NCI-H2227 treated with DMSO at 0.1 percent for 48 hours (cell line): ENCODE measurements around the gene BCAS1.
A peak's percentile ranks its signal among the peaks of the same experiment; 100 is the strongest.

ENCODE experiments used
- DNase-seq: peaks from one replicate; lab custom pipeline; 2025; lab: John Stamatoyannopoulos, UW

The BCAS1 gene

DNA sequence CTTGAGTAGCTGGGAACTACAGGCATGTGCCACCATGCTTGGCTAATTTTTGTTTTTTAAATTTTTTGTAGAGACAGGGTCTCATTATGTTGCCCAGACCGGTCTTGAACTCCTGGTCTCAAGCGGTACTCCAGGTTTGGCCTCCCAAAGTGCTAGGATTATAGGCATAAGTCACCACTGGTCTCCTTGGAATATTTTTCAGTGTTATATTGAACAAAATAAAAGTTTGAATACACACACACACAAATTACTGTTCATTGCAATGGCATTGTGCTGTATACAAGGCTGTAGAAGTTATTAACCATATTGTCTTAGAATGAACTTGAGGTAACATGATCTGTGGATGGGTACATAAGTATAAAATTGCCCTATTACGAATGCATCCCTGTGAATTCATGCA lies 166.1 kb downstream of the BCAS1 start:
- no peak for DNase-seq

DNA sequence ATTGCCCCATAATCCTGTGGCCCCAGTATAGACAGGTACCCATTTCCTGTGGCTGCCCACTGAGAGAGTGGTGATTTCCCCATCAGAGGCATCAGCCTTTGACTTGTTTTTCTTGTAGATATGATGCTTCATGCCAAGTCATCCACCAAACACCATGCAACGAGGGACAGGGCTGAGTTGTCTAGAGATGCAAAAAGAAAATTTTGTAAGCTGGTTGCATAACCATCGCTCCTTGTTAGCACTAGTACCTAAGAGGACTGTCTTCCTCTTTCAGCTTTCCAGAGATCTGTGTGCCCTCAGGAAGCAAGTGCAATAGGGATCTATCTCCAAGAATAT lies 166.8 kb downstream of the BCAS1 start:
- DNase-seq: no peak

DNA sequence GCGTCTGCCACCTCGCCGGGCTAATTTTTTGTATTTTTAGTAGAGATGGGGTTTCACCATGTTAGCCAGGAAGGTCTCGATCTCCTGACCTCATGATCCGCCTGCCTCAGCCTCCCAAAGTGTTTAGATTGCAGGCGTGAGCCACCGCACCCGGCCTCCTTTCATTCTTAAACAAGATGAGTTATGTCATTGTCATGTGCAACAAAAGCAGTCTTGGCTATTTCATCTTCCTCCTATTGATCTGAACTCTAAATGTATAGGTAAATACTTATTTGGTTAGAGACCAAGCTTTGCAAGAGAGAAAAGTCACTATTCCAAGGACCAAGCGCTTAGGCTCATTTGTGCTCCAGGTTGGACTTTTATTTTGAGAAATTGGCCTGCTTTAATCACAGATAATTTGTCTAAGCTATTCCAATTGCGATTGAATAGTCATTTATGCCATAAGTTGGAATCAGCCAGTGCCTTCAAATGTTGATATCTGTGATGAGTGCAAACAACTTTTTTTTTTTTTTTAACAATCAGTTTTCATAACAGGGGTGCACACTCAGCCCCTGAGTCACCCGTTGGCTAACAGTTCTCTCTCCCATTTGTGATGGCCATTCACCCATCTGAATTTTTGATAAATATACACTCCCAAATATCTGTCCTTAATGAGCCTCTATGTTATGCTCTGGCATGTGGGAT lies 167.3 kb downstream of the BCAS1 start:
- DNase-seq: no peak

DNA sequence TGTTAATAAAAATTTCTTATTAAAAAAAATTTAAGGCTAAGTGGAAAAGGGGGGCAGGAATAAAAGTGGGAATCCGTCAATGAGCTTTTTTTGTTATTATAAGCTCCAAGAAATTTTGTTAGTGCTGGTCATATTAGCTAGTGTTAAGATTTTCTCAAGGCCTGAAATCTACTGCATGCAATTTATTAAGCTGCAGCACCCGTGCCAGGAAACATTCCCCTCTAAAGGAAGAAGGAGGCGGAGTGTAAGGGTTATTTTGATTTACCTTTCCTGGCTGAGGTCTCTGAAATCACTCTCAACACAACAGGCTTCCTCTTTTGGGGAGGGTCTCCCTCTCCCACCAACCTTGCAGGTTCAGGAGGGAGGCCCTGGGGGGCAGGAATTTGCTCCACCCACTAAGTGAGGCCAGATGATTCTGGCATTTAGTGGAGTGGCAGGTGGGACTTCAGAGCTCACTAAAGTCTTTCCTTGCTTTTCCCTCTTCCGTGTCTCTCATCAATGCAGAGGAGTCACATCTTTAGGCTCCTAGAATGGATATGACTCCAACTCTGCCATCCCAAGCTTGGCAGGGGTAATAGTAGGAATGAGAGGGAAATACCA lies 168.8 kb downstream of the BCAS1 start:
- no peak for DNase-seq

DNA sequence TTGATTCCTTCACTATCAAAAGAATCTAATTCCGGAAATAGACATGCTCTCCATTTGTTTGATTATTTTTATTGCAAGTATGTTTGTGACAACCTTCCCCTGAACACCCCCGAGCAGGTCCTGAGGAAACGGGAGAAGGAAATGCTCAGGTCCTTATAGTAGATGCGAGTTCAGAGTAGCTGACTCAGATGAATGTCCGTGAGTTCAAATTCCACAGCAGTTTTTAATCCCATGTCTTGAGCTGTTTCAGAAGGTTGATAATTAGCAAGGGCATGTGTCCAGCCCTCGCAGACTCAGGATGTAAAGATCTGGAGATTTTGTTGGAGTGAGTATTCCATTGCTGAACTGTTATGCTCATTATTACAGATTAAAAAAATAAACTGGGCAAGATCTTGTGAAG lies 169.3 kb downstream of the BCAS1 start:
- DNase-seq: no peak

DNA sequence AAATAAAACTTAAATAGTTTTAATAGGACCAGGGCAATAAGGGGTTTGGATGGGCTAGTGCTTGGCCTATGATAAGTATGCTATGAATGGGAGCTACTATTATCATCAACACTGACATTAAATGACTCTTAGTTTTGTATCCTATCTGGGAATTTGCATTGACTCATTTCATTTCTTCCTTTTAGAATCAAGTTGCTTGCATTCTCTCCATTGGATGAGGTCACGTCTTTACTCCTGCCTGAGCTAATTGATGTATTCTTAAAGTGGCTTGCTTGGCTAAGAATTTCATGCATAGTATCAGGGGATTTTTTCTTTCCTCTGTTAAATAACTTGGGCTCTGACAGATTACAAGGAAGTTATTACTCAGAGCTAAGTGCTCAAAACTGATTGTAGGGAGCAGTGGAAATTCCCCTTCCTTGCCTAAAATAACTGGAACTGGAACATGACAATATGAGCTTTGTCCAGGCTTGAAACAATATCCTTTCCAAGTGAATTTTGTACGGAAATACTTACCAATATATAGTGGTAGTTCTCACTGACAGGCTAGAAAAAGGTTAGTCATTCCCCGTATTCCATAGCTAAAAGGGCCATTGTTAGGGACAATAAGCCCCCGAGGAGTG lies 169.9 kb downstream of the BCAS1 start:
- DNase-seq: no peak

DNA sequence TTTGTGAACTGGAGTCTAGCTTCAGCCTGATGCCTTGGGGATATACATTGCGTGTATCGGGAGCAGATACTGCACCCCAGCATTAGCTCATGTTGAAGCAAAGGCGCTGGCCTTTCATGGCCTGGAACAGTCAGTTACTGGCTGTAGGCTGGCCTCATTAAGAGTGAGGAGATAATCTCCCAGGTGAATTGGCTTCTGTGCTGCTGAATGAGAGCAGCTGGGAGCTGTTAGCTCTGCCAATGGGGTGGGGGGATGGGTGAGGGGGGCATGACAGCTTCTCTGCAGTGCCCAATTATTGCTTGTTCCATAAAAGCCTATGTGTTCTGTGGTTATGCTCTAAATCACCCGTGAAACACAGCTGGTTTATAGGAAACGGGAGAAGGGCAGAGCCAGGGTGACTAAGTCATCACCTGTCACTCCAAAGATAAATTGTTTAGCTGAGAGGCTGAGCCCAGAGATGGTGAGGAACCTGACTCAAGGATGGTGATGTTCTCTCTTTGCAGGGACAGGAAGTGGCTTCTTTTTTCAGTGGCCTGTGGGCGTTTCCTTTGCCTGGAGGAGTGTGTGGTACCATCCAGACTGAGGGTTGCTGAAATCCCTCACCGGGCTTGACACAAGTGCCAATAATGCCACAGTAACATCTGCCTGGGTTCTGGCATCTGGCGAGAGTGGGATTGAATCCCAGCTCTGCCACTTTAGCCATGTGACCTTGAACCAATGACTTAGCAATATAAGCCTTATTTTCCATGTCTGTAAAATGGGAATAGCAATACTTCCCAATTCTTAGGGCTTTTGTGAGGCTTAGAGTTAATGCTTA lies 170.8 kb downstream of the BCAS1 start:
- peak; percentile 58 for DNase-seq

DNA sequence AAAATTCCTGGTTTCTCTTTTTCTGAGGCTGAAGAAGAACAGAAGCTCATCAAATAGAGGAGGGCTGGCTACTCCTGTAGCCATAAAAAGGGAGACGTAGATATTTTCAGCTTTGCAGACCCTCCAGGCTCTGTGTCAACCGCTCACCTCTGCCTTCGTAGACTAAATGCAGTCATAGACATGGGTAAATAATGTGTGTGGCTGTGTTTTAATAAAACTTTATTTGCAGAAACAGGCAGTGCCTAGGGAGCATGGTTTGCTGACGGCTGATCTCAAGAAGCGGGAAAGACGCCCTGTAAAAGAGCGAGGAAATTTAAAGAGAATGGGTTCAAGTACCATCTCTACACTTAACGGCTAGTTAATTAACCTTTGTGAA lies 171.8 kb downstream of the BCAS1 start:
- no peak for DNase-seq

DNA sequence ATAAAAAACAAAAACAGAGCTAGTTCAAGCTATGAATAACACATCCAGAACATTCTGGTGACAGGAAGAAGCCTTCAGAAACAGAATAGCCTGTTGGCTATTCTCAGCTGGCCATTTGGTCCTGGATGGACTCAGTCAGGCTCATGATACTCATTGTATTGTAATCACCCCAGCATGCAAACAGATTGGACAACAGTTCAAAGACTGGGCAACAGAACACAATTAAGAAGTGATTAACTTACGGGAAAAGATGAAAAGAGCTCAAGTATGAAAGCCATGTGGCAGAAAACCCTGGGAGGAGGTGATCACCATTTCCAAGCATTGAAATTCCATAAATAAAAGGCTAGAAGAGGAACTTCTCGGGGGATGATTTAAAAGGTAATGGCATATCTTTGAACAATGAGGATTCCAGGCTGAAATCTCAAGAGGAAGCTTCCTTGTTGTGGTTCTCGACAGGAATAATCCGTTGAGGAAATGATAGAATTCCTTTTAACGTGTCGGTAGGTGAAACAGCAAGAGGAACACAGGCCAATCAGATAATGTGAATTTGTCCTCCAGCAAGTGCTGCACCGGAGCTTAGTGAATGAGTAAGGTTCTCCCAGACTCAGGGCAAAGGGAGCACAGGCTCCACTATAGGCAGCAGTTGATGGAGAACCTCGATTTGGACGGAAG lies 172.4 kb downstream of the BCAS1 start:
- no peak for DNase-seq

DNA sequence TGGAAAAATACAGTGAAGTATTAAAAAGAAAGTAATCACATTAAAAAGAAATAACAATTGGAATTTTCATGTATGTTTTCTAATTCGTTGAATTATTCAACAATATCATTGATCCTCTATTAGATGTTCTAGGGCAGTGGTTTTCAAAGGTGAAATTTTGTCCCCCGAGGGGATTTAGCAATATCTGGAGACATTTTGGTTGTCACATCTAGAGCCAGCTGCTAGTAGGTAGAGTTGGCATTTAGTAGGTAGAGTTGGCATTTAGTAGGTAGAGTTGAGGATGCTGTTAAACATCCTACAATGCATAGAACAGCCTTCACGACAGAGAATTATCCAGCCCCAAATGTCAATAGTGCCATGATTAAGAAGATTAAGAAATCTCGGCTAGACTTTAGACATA lies 173.7 kb downstream of the BCAS1 start:
- DNase-seq: no peak

DNA sequence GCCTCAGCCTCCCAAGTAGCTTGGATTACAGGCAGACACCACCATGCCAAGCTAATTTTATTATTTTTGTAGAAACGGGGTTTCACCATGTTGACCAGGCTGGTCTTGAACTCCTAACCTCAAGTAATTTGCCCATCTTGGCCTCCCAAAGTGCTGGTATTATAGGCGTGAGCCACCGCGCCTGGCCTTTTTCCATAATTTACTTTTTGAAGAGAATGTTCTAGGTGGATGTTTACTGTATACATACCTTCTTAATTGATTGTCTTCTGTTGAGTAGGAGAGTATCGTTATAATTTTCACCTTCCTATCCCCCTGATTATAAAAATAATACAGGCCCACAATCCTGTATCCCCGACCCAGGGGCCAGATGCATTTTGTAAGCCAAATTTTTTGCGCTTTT lies 174.4 kb downstream of the BCAS1 start:
- DNase-seq: no peak

DNA sequence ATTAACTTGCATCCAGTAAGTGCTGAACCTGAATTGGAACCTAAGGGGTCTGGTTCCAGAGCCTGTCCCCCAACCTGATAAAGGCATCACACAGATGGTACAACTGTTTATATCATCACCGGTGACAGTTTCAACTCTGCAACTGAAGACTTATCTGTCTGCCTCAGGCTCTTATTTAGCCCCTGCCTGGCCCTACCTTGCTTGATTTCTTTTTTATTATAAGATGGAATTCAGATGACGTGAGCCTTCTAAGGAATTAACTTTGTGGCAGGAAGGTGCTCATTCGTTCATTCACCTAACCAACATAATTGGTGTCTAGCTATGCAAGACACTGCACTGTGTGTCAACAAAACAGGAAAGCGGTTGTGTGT lies 175.0 kb downstream of the BCAS1 start:
- DNase-seq: no peak

DNA sequence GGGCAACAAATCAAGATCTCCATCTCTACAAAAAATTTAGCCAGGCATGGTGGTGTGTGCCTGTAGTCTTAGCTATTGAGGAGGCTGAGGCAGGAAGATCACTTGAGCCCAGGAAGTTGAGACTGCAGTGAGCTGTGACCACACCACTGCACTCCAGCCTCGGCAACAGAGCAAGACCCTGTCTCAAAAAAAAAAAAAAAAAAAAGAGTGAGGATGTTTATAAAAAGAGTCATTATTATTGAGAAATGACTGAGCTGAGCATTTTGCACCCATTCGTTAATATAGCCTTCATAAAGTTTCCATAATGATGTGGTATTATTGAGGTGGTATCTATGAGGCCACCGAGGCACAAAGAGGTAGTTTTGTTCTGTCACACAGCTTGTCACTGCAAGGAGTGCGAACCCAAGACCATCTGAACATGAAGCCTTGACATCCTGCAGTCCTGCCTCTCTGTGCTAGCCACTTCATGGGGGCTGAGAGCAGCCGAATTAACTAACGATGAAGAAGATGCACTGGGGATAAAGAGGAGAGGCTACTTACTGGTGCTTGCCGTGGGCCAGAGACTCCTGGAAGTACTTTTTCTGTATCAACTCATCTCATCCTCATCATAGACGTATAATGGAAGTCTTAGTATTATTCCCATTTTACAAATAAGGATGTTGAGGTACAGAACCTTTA lies 175.5 kb downstream of the BCAS1 start:
- DNase-seq: no peak
